Measurements from ENCODE around the gene KCNAB1. TPM values are rescaled to one million over a fixed set of nuclear protein-coding genes. Genes with fewer than 3 reads are reported as not detected.

KCNAB1 gene
- total RNA-seq, 1 donor from 2014 or later = 2.1 TPM

DNA sequence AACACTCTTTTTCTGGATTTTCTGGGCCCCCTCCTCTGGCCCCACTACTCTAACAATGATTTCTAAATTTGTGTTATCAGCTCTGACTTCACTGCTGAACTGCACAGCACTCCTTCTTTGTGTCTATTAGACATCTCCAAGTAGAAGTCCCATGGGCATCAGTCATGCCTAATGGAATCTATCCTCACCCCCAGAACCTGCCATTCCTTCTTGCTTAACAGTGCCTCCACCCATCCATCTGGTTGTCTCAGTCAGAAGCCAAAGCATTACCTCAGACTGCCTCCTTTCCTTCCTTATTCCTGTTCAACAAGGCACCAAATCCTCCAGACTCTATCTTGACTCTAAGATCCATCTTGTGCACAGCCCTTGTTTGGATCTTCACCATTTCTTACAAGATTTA lies 398.3 kb downstream of the KCNAB1 start:
- H3K36me3 Mint-ChIP-seq (ENCODE audit: insufficient read depth) = no peaks in the 10 kb centered on the region
- H3K27me3 Mint-ChIP-seq = no peaks in the 10 kb centered on the region
- DNase-seq (ENCODE audit: low spot score, unreplicated experiment) = no peak
- no peaks in the 10 kb centered on the region for H3K9me3 Mint-ChIP-seq (ENCODE audit: low read depth)
- no peak overlapping the region for H3K4me3 Mint-ChIP-seq (ENCODE audit: low read depth)
- no peak overlapping the region for H3K27ac Mint-ChIP-seq
- peaks cover 2% of the 10 kb centered on the region for H3K4me1 Mint-ChIP-seq (ENCODE audit: low read depth)
- TF ChIP-seq, protein P1, sequence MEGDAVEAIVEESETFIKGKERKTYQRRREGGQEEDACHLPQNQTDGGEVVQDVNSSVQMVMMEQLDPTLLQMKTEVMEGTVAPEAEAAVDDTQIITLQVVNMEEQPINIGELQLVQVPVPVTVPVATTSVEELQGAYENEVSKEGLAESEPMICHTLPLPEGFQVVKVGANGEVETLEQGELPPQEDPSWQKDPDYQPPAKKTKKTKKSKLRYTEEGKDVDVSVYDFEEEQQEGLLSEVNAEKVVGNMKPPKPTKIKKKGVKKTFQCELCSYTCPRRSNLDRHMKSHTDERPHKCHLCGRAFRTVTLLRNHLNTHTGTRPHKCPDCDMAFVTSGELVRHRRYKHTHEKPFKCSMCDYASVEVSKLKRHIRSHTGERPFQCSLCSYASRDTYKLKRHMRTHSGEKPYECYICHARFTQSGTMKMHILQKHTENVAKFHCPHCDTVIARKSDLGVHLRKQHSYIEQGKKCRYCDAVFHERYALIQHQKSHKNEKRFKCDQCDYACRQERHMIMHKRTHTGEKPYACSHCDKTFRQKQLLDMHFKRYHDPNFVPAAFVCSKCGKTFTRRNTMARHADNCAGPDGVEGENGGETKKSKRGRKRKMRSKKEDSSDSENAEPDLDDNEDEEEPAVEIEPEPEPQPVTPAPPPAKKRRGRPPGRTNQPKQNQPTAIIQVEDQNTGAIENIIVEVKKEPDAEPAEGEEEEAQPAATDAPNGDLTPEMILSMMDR (IDR thresholded peaks at IDR 0.05; ENCODE audit: unreplicated experiment) = no peak

DNA sequence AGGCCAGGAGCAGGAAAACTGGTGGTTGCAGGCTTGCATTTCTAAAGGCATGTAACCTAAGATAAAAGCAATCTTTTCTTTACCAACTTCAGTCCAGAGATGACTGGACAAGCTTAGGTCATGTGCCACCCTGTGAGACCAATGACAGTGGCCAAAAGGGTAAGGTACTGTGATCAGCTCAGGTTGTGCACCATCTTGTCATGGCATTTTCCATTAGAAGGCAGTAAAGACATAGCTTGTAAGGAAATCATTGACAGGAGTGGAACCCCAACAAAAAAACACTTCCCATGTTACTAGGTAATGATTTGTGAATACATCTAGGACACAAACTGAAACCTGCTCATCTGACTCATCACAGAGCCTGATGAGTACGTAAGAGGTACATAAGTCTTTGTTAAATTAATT lies 399.4 kb downstream of the KCNAB1 start:
- Mint-ChIP-seq H3K4me1 (ENCODE audit: low read depth) (no peaks in the 10 kb centered on the region), H3K27me3 (no peaks in the 10 kb centered on the region), H3K9me3 (ENCODE audit: low read depth) (no peaks in the 10 kb centered on the region), H3K4me3 (ENCODE audit: low read depth) (no peak overlapping the region), H3K36me3 (ENCODE audit: insufficient read depth) (no peaks in the 10 kb centered on the region), H3K27ac (no peak overlapping the region)
- TF ChIP-seq, protein P1 (IDR thresholded peaks at IDR 0.05; ENCODE audit: unreplicated experiment) = no peak
- DNase-seq (ENCODE audit: low spot score, unreplicated experiment) = no peak

DNA sequence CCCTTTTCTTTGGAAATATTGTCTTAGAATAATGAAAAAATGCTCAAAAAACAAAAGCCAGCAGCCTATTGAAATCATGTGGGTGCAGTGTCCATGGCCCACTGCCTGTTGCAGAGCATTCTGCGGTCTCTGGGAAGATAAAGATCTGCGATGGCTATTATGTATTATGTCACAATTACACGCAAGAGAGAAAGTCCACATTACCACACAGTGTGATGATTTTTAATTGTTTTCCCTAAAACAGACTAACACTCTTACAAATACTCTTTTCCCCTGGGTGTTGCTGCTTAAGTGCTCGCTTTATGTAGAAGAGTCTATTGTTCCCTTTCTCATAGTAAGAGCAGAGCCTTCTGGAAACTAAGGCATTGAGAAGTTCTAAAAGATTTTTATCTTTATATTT lies 402.3 kb downstream of the KCNAB1 start:
- TF ChIP-seq, protein P1 (IDR thresholded peaks at IDR 0.05; ENCODE audit: unreplicated experiment) = no peak
- DNase-seq (ENCODE audit: low spot score, unreplicated experiment) = no peak
- Mint-ChIP-seq H3K9me3 (ENCODE audit: low read depth) (no peaks in the 10 kb centered on the region), H3K27me3 (no peaks in the 10 kb centered on the region), H3K27ac (no peak overlapping the region), H3K4me3 (ENCODE audit: low read depth) (no peak overlapping the region), H3K36me3 (ENCODE audit: insufficient read depth) (no peaks in the 10 kb centered on the region), H3K4me1 (ENCODE audit: low read depth) (no peaks in the 10 kb centered on the region)

DNA sequence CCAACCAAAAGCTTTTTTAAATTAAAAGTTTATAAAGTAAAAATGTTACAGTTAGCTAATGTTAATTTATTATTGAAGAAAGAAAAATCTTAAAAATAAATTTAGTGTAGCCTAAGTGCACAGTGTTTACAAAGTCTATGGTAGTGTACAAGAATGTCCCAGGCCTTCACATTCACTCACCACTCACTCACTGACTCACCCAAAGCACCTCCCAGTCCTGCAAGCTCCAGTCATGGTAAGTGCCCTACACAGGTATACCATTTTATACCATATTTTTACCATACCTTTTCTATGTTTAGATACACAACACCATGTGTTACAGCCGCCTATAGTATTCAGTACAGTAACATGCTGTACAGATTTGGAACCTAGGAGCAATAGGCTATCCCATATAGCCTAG lies 405.4 kb downstream of the KCNAB1 start:
- H3K9me3 Mint-ChIP-seq (ENCODE audit: low read depth) = no peaks in the 10 kb centered on the region
- TF ChIP-seq, protein P1 (IDR thresholded peaks at IDR 0.05; ENCODE audit: unreplicated experiment) = no peak
- no peaks in the 10 kb centered on the region for H3K4me1 Mint-ChIP-seq (ENCODE audit: low read depth)
- no peak overlapping the region for H3K27ac Mint-ChIP-seq
- no peak for DNase-seq (ENCODE audit: low spot score, unreplicated experiment)
- H3K27me3 Mint-ChIP-seq = no peaks in the 10 kb centered on the region
- no peak overlapping the region for H3K4me3 Mint-ChIP-seq (ENCODE audit: low read depth)
- H3K36me3 Mint-ChIP-seq (ENCODE audit: insufficient read depth) = no peaks in the 10 kb centered on the region

DNA sequence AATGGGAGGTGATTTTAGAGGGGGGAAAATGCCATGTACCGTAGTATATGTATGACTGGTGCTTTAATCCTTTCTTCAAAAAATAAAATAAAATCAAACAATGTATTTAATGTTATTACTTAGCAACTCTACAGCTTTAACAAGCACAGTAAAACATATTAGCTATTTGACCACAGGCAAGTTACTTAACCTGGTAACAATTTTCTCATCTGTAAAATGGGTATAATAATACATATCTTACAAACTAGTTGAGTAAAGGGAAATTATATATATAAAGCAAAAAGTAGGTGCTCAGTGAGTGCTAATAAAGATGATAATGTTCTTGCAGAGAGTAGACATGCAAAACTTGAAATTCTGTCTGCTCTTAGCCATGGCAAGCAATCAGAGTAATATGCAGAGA lies 406.7 kb downstream of the KCNAB1 start:
- Mint-ChIP-seq H3K27ac (no peak overlapping the region), H3K27me3 (no peaks in the 10 kb centered on the region), H3K4me3 (ENCODE audit: low read depth) (no peak overlapping the region), H3K9me3 (ENCODE audit: low read depth) (no peaks in the 10 kb centered on the region), H3K4me1 (ENCODE audit: low read depth) (no peaks in the 10 kb centered on the region), H3K36me3 (ENCODE audit: insufficient read depth) (no peaks in the 10 kb centered on the region)
- no peak for DNase-seq (ENCODE audit: low spot score, unreplicated experiment)
- TF ChIP-seq, protein P1 (IDR thresholded peaks at IDR 0.05; ENCODE audit: unreplicated experiment) = no peak

Measured in progenitor cell of endocrine pancreas (in vitro differentiated cells).